H1 (cell line): ENCODE results near the gene HAGH.

Source experiments
- CHD2 ChIP-seq: IDR thresholded peaks from 2 replicates; pipeline ENCODE4 v1.6.1; 2012; ENCODE audit warnings: low read length, improper control_type of control experiment
- ZNF274 ChIP-seq: IDR thresholded peaks from 2 replicates; pipeline ENCODE4 v1.7.0; 2012; ENCODE audit warnings: low read length, borderline replicate concordance; ENCODE audit errors: extremely low read depth
- TF ChIP-seq, protein P1 (sequence below), 3 experiments: IDR thresholded peaks; 1 replicate in 2 of 3; 2 replicates in 1 of 3; pipeline versions ENCODE4 v1.5.1 to v1.6.1; 2011; ENCODE audit warnings: low read length in 3 of 3, mild to moderate bottlenecking in 3 of 3, inconsistent platforms in 2 of 3, low read depth in 1 of 3, moderate library complexity in 1 of 3; ENCODE audit not compliant: insufficient read depth in 1 of 3; ENCODE audit errors: control extremely low read depth in 1 of 3

DNA sequence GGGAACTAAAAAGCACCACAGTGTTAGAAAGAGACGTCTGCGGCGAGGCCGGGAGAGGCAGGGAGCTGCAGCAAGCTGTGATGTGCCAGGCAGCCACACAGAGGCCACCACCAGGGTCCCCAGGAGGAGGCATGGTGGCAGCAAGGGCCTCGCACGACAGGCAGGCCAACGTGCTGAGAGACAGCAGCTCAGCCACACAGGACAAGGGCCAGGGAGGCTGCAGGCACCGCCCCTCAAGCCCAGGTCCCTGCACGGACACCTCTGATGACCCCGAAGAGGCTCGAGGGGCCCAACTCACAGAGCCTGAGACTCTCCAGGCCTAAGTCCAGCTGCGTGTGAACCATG is 5.7 kb downstream of the HAGH start:
- no peak for TF ChIP-seq CHD2
- TF ChIP-seq ZNF274, result no peak
- TF ChIP-seq, protein P1, sequence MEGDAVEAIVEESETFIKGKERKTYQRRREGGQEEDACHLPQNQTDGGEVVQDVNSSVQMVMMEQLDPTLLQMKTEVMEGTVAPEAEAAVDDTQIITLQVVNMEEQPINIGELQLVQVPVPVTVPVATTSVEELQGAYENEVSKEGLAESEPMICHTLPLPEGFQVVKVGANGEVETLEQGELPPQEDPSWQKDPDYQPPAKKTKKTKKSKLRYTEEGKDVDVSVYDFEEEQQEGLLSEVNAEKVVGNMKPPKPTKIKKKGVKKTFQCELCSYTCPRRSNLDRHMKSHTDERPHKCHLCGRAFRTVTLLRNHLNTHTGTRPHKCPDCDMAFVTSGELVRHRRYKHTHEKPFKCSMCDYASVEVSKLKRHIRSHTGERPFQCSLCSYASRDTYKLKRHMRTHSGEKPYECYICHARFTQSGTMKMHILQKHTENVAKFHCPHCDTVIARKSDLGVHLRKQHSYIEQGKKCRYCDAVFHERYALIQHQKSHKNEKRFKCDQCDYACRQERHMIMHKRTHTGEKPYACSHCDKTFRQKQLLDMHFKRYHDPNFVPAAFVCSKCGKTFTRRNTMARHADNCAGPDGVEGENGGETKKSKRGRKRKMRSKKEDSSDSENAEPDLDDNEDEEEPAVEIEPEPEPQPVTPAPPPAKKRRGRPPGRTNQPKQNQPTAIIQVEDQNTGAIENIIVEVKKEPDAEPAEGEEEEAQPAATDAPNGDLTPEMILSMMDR (IDR thresholded peaks at IDR 0.05; ENCODE audit: control extremely low read depth in 1 of 3, insufficient read depth in 1 of 3, low read depth in 1 of 3, low read length in 3 of 3), result no peak
